SK-N-SH treated with all-trans-retinoic acid at 6 μM for 48 hours (cell line): ENCODE data around the gene SYNPO2.
"Not testable (repeated sequence)": the region's sequence is repeated elsewhere in the genome, so short reads cannot be mapped to it uniquely, and the experiment has no call there.

Experiments used
- ATAC-seq: fragments of 200-7000 bp; cut with Tn5 transposase; 3 replicates; pipeline ENCODE4 v1.9.1; 2020; ENCODE audit warnings: mild to moderate bottlenecking, moderate library complexity
- ARNTL ChIP-seq: fragments of 450-650 bp; formaldehyde crosslinking; IDR thresholded peaks from 2 replicates; pipeline ENCODE4 v1.5.0; 2020; ENCODE audit warnings: low read depth, mild to moderate bottlenecking, moderate library complexity, borderline replicate concordance
- BACH2 ChIP-seq: fragments of 250-450 bp; sonication (Bioruptor Pico); IDR thresholded peaks from 2 replicates; pipeline ENCODE4 v1.9.0; 2021; ENCODE audit warnings: mild to moderate bottlenecking, borderline replicate concordance
- CSDC2 ChIP-seq: fragments of 250-450 bp; sonication (Bioruptor Pico); IDR thresholded peaks from 2 replicates; pipeline ENCODE4 v1.5.0; 2020; ENCODE audit warnings: mild to moderate bottlenecking, moderate library complexity
- GLIS3 ChIP-seq: fragments of 250-450 bp; sonication (Bioruptor Pico); IDR thresholded peaks from 2 replicates; pipeline ENCODE4 v1.5.0; 2020; ENCODE audit warnings: mild to moderate bottlenecking, moderate library complexity
- ISL1 ChIP-seq: fragments of 250-450 bp; sonication (Bioruptor Pico); IDR thresholded peaks from 2 replicates; pipeline ENCODE4 v2.1.2; 2022; ENCODE audit warnings: mild to moderate bottlenecking, moderate library complexity
- OSR1 ChIP-seq: fragments of 250-450 bp; sonication (Bioruptor Pico); IDR thresholded peaks from 2 replicates; pipeline ENCODE4 v1.8.0; 2022; ENCODE audit warnings: moderate library complexity, mild to moderate bottlenecking, inconsistent platforms
- PPARA ChIP-seq: fragments of 250-450 bp; sonication (Bioruptor Pico); IDR thresholded peaks from 2 replicates; pipeline ENCODE4 v1.5.0; 2020; ENCODE audit warnings: mild to moderate bottlenecking, borderline replicate concordance
- RARB ChIP-seq: fragments of 250-450 bp; sonication (Bioruptor Pico); IDR thresholded peaks from 2 replicates; pipeline ENCODE4 v1.8.0; 2021; ENCODE audit warnings: mild to moderate bottlenecking, moderate library complexity
- SNAI2 ChIP-seq: fragments of 250-450 bp; sonication (Bioruptor Pico); IDR thresholded peaks from 2 replicates; pipeline ENCODE4 v1.5.0; 2020; ENCODE audit warnings: mild to moderate bottlenecking, moderate library complexity
- TCF4 ChIP-seq: fragments of 250-450 bp; sonication (Bioruptor Pico); IDR thresholded peaks from 2 replicates; pipeline ENCODE4 v1.8.0; 2021; ENCODE audit warnings: mild to moderate bottlenecking, moderate library complexity, borderline replicate concordance
- TOX ChIP-seq: fragments of 250-450 bp; sonication (Bioruptor Pico); IDR thresholded peaks from 2 replicates; pipeline ENCODE4 v1.8.0; 2021; ENCODE audit warnings: mild to moderate bottlenecking, moderate library complexity, borderline replicate concordance
- ZC3H10 ChIP-seq: fragments of 250-450 bp; sonication (Bioruptor Pico); IDR thresholded peaks from 2 replicates; pipeline ENCODE4 v1.5.1; 2021; ENCODE audit warnings: mild to moderate bottlenecking, moderate library complexity
- ZFP3 ChIP-seq: fragments of 250-450 bp; sonication (Bioruptor Pico); IDR thresholded peaks from 2 replicates; pipeline ENCODE4 v1.5.0; 2020; ENCODE audit warnings: mild to moderate bottlenecking, moderate library complexity
- ZFP30 ChIP-seq: fragments of 450-650 bp; formaldehyde crosslinking; IDR thresholded peaks from 2 replicates; pipeline ENCODE4 v1.5.0; 2022; ENCODE audit warnings: mild to moderate bottlenecking, moderate library complexity
- ZNF565 ChIP-seq: fragments of 450-650 bp; formaldehyde crosslinking; conservative IDR thresholded peaks from 2 replicates; pipeline ENCODE4 v1.5.0; 2020; ENCODE audit warnings: low read depth, mild to moderate bottlenecking, moderate library complexity
- ZNF70 ChIP-seq: fragments of 450-650 bp; formaldehyde crosslinking; IDR thresholded peaks from 2 replicates; pipeline ENCODE4 v1.5.0; 2020; ENCODE audit warnings: mild to moderate bottlenecking, moderate library complexity
- TF ChIP-seq, protein P1 (sequence below): fragments of 250-450 bp; sonication (Bioruptor Pico); IDR thresholded peaks from 2 replicates; pipeline ENCODE4 v1.8.0; 2021; ENCODE audit warnings: low read depth, mild to moderate bottlenecking, moderate library complexity, borderline replicate concordance
- TF ChIP-seq, protein P2 (sequence below): fragments of 250-450 bp; sonication (Bioruptor Pico); IDR thresholded peaks from 2 replicates; pipeline ENCODE4 v1.5.1; 2020; ENCODE audit warnings: low read depth, mild to moderate bottlenecking, moderate library complexity
- TF ChIP-seq, protein P3 (sequence below): fragments of 250-450 bp; sonication (Bioruptor Pico); IDR thresholded peaks from 2 replicates; pipeline ENCODE4 v1.5.1; 2021; ENCODE audit warnings: mild to moderate bottlenecking, moderate library complexity
- TF ChIP-seq, protein P4 (sequence below): fragments of 250-450 bp; sonication (Bioruptor Pico); IDR thresholded peaks from 2 replicates; pipeline ENCODE4 v1.8.0; 2020; ENCODE audit warnings: mild to moderate bottlenecking, moderate library complexity, borderline replicate concordance
- TF ChIP-seq, protein P5 (sequence below): fragments of 250-450 bp; sonication (Bioruptor Pico); IDR thresholded peaks from 2 replicates; pipeline ENCODE4 v1.5.0; 2020; ENCODE audit warnings: mild to moderate bottlenecking, moderate library complexity

The SYNPO2 gene

DNA sequence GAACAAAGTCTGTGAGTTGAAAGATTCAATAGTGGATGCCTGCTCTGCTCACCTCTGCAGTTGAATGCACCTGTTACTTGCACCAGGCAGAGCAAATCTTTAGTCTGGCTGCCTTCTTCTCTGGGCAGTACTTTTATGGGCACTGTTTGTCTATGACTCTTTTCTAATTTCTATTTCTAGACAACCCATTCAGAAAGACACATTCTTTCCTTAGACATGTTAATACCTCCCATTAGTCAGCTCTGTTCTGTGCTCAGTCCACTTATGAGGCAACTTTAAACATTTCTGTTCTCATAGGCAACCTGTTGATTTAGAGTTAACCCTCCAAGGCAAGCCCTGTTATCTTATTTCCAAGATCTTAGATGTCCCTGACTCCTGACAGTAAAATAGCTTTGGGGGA lies 108.9 kb downstream of the SYNPO2 start:
- peak; percentile 33 for ATAC-seq
- TF ChIP-seq ISL1 (CRISPR knock-in tag) (peak; percentile 31; the same call in 1 of the 2 replicates), TOX (no peak), CSDC2 (CRISPR knock-in tag) (no peak)

DNA sequence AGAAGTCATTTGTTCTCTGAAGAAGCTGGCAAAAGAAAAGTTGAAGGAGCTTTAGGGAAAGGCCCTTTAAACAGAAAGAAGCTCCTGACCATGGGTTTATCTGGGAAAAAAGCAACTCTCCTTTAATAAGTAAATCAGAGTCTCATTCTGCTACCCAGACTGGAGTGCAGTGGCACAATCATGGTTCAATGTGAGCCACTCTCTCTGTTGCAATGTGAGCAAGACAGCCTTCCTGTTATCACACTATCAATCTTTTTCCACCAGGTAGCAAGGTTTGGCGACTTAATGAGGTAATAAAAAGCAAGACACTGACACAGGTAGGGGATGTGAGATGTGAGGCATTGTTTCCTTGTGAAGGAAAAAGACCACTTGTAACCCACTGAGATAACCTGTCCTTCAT lies 111.3 kb downstream of the SYNPO2 start:
- no peak for ATAC-seq

DNA sequence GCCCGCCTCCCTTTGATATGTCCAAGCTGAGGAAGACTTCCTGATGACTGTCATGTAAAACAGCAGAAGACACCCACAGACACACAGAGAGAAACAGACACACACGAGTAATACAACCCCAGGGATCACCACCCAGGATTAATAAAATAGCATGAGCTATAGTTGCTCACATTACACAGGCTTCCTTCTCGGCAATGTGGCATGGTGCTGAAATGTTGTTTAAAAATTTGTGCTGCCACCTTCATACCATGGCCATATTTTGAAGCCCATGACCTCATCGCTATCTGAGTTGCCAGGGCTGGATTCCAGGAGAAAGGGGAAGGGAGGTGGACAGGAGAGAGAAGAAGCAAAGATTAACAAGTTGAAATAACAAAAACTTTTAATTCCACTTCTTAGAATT lies 111.7 kb downstream of the SYNPO2 start:
- peak; percentile 50 for ATAC-seq
- no peak for TF ChIP-seq SNAI2 (CRISPR knock-in tag)
- peak; percentile 82 for TF ChIP-seq ZNF70
- TF ChIP-seq, all 23 proteins: peak for 1

More for the DNA sequence above, 111.3 kb downstream of the SYNPO2 start:
- TF ChIP-seq, protein P1, sequence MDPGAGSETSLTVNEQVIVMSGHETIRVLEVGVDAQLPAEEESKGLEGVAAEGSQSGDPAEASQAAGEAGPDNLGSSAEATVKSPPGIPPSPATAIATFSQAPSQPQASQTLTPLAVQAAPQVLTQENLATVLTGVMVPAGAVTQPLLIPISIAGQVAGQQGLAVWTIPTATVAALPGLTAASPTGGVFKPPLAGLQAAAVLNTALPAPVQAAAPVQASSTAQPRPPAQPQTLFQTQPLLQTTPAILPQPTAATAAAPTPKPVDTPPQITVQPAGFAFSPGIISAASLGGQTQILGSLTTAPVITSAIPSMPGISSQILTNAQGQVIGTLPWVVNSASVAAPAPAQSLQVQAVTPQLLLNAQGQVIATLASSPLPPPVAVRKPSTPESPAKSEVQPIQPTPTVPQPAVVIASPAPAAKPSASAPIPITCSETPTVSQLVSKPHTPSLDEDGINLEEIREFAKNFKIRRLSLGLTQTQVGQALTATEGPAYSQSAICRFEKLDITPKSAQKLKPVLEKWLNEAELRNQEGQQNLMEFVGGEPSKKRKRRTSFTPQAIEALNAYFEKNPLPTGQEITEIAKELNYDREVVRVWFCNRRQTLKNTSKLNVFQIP: no peak
- TF ChIP-seq GLIS3 (CRISPR knock-in tag) (no peak), PPARA (CRISPR knock-in tag) (no peak), OSR1 (CRISPR knock-in tag) (no peak), RARB (CRISPR knock-in tag) (no peak), ARNTL (CRISPR knock-in tag) (no peak), TCF4 (CRISPR knock-in tag) (no peak), ZNF565 (no peak), ZC3H10 (CRISPR knock-in tag) (no peak)
- TF ChIP-seq, protein P2, sequence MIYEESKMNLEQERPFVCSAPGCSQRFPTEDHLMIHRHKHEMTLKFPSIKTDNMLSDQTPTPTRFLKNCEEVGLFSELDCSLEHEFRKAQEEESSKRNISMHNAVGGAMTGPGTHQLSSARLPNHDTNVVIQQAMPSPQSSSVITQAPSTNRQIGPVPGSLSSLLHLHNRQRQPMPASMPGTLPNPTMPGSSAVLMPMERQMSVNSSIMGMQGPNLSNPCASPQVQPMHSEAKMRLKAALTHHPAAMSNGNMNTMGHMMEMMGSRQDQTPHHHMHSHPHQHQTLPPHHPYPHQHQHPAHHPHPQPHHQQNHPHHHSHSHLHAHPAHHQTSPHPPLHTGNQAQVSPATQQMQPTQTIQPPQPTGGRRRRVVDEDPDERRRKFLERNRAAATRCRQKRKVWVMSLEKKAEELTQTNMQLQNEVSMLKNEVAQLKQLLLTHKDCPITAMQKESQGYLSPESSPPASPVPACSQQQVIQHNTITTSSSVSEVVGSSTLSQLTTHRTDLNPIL (CRISPR knock-in tag): no peak
- TF ChIP-seq, protein P3, sequence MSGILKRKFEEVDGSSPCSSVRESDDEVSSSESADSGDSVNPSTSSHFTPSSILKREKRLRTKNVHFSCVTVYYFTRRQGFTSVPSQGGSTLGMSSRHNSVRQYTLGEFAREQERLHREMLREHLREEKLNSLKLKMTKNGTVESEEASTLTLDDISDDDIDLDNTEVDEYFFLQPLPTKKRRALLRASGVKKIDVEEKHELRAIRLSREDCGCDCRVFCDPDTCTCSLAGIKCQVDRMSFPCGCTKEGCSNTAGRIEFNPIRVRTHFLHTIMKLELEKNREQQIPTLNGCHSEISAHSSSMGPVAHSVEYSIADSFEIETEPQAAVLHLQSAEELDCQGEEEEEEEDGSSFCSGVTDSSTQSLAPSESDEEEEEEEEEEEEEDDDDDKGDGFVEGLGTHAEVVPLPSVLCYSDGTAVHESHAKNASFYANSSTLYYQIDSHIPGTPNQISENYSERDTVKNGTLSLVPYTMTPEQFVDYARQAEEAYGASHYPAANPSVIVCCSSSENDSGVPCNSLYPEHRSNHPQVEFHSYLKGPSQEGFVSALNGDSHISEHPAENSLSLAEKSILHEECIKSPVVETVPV (CRISPR knock-in tag): no peak
- TF ChIP-seq, protein P4, sequence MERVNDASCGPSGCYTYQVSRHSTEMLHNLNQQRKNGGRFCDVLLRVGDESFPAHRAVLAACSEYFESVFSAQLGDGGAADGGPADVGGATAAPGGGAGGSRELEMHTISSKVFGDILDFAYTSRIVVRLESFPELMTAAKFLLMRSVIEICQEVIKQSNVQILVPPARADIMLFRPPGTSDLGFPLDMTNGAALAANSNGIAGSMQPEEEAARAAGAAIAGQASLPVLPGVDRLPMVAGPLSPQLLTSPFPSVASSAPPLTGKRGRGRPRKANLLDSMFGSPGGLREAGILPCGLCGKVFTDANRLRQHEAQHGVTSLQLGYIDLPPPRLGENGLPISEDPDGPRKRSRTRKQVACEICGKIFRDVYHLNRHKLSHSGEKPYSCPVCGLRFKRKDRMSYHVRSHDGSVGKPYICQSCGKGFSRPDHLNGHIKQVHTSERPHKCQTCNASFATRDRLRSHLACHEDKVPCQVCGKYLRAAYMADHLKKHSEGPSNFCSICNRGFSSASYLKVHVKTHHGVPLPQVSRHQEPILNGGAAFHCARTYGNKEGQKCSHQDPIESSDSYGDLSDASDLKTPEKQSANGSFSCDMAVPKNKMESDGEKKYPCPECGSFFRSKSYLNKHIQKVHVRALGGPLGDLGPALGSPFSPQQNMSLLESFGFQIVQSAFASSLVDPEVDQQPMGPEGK (CRISPR knock-in tag): no peak
- TF ChIP-seq, protein P5, sequence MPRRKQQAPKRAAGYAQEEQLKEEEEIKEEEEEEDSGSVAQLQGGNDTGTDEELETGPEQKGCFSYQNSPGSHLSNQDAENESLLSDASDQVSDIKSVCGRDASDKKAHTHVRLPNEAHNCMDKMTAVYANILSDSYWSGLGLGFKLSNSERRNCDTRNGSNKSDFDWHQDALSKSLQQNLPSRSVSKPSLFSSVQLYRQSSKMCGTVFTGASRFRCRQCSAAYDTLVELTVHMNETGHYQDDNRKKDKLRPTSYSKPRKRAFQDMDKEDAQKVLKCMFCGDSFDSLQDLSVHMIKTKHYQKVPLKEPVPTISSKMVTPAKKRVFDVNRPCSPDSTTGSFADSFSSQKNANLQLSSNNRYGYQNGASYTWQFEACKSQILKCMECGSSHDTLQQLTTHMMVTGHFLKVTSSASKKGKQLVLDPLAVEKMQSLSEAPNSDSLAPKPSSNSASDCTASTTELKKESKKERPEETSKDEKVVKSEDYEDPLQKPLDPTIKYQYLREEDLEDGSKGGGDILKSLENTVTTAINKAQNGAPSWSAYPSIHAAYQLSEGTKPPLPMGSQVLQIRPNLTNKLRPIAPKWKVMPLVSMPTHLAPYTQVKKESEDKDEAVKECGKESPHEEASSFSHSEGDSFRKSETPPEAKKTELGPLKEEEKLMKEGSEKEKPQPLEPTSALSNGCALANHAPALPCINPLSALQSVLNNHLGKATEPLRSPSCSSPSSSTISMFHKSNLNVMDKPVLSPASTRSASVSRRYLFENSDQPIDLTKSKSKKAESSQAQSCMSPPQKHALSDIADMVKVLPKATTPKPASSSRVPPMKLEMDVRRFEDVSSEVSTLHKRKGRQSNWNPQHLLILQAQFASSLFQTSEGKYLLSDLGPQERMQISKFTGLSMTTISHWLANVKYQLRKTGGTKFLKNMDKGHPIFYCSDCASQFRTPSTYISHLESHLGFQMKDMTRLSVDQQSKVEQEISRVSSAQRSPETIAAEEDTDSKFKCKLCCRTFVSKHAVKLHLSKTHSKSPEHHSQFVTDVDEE (CRISPR knock-in tag): no peak

DNA sequence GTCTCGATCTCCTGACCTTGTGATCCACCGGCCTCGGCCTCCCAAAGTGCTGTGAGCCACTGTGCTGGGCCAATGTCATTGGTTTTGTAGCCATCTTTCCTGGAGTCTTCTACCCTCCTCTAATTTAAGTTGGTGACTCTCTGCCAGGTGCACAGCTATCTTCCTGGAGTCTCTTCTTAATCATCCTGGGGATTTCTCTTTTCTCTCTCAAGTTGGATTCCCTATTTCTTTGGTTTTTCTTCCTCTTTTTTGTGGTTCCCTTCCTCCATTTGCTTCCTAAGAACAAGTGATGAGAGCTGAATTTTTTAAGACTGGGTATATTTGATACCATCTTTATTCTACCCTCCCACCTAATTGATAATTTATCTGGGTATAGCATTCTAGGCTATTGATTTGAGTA lies 113.8 kb downstream of the SYNPO2 start:
- ATAC-seq: no peak
- no peak for TF ChIP-seq ZNF70
- TF ChIP-seq, protein P3 (CRISPR knock-in tag): no peak
- no peak for TF ChIP-seq PPARA (CRISPR knock-in tag)
- TF ChIP-seq BACH2: no peak
- TF ChIP-seq, protein P4 (CRISPR knock-in tag): no peak
- TF ChIP-seq RARB (CRISPR knock-in tag): no peak
- no peak for TF ChIP-seq ZFP30 (CRISPR knock-in tag)
- no peak for TF ChIP-seq OSR1 (CRISPR knock-in tag)
- TF ChIP-seq ISL1 (CRISPR knock-in tag): no peak
- TF ChIP-seq SNAI2 (CRISPR knock-in tag): no peak
- TF ChIP-seq ZC3H10 (CRISPR knock-in tag): no peak
- no peak for TF ChIP-seq ZFP3 (CRISPR knock-in tag)
- TF ChIP-seq TOX: no peak

DNA sequence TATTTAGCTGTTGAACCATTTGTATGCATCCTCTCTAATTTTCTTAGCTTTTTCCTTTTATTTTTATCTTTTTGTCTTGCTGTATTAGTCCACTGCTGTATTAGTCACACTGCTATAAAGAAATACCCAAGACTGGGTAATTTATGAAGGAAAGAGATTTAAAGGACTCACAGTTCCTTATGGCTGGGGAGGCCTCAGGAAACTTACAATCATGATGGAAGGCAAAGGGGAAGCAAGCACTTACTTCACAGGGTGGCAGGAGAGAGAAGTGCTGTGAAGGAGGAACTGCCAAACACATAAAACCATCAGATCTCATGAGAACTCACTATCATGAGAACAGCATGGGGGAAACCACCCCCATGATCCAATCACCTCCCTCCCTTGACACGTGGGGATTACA lies 114.3 kb downstream of the SYNPO2 start:
- ATAC-seq: not testable (repeated sequence)
